NCI-H510A treated with DMSO at 0.1 percent for 48 hours (cell line): ENCODE measurements around the gene NLRC3.

ENCODE experiments used
- DNase-seq: peaks from one replicate; lab custom pipeline; 2025; lab: John Stamatoyannopoulos, UW

NLRC3 gene

GRCh38 chr16:3597226-3597625, 20.0 kb upstream of the NLRC3 start:
- DNase-seq: no peak

- no peak for DNase-seq
Observed at GRCh38 chr16:3596101-3596861, 19.1 kb upstream of the NLRC3 start.

GRCh38 chr16:3595521-3596021, 18.4 kb upstream of the NLRC3 start:
- DNase-seq: no peak

- DNase-seq: no peak
Observed at GRCh38 chr16:3595110-3595486, 17.9 kb upstream of the NLRC3 start.

GRCh38 chr16:3594316-3595109, 17.3 kb upstream of the NLRC3 start:
- DNase-seq: no peak

GRCh38 chr16:3592559-3592958, 15.4 kb upstream of the NLRC3 start:
- DNase-seq: no peak

- no peak for DNase-seq
Observed at GRCh38 chr16:3591991-3592390, 14.8 kb upstream of the NLRC3 start.

GRCh38 chr16:3591436-3591803, 14.2 kb upstream of the NLRC3 start:
- no peak for DNase-seq

- DNase-seq: no peak
Observed at GRCh38 chr16:3590736-3591435, 13.7 kb upstream of the NLRC3 start.

GRCh38 chr16:3589991-3590701, 12.9 kb upstream of the NLRC3 start:
- DNase-seq: no peak

GRCh38 chr16:3589441-3589921, 12.3 kb upstream of the NLRC3 start:
- no peak for DNase-seq

GRCh38 chr16:3589001-3589400, 11.8 kb upstream of the NLRC3 start:
- no peak for DNase-seq

- DNase-seq: no peak
Observed at GRCh38 chr16:3587547-3588110, 10.4 kb upstream of the NLRC3 start.

- DNase-seq: no peak
Observed at GRCh38 chr16:3584412-3584811, 7.2 kb upstream of the NLRC3 start.

- DNase-seq: no peak
Observed at GRCh38 chr16:3583303-3584038, 6.3 kb upstream of the NLRC3 start.

GRCh38 chr16:3582276-3583165, 5.3 kb upstream of the NLRC3 start:
- DNase-seq: no peak

GRCh38 chr16:3581392-3581791, 4.2 kb upstream of the NLRC3 start:
- no peak for DNase-seq

GRCh38 chr16:3580686-3581085, 3.5 kb upstream of the NLRC3 start:
- no peak for DNase-seq

GRCh38 chr16:3580251-3580651, 3.0 kb upstream of the NLRC3 start:
- DNase-seq: no peak

GRCh38 chr16:3579776-3580175, 2.6 kb upstream of the NLRC3 start:
- no peak for DNase-seq
